A673 (cell line): ENCODE data around the gene ARHGAP40. TPM values are rescaled to one million over a fixed set of nuclear protein-coding genes. Genes with fewer than 3 reads are reported as not detected.

Experiments
- BruUV-seq: library from RNA; stranded (reverse); fragments of 400-500 nt; replicated peaks from 2 replicates; lab custom pipeline; 2021; lab: Mats Ljungman, UMichigan
- CTCF ChIA-PET: fragments of 300-600 bp; sonication (Branson Sonifier 250); formaldehyde crosslinking; loops from one replicate; lab custom pipeline; 2022; ENCODE audit warnings: antibody characterized with exemption; lab: Charles Lee
- POLR2A ChIA-PET: fragments of 300-600 bp; sonication (Branson Sonifier 250); formaldehyde crosslinking; loops from one replicate; lab custom pipeline; 2022; ENCODE audit warnings: antibody characterized with exemption; ENCODE audit not compliant: low non-redundant PET; lab: Charles Lee
- DNase-seq: peaks from one replicate; pipeline ENCODE4 v3.0.0-alpha.2; 2015; ENCODE audit warnings: low spot score
- H3K27ac ChIP-seq: fragments of 200-600 bp; sonication (generic); 2 replicates; pipeline ENCODE4 v1.5.1; 2016; ENCODE audit warnings: mixed run types, low read depth, mild to moderate bottlenecking, mixed read lengths, antibody characterized with exemption, low read length; ENCODE audit not compliant: poor library complexity, severe bottlenecking
- H3K27me3 ChIP-seq: fragments of 200-600 bp; sonication (generic); replicated peaks from 2 replicates; pipeline ENCODE4 v1.6.1; 2017; ENCODE audit warnings: mixed run types, low read depth, mild to moderate bottlenecking, mixed read lengths, antibody characterized with exemption, low read length; ENCODE audit not compliant: insufficient read depth, poor library complexity
- H3K36me3 ChIP-seq: fragments of 200-600 bp; sonication (generic); 2 replicates; pipeline ENCODE4 v1.6.1; 2016; ENCODE audit warnings: mixed run types, mild to moderate bottlenecking, mixed read lengths, antibody characterized with exemption, low read length; ENCODE audit not compliant: insufficient read depth, poor library complexity, severe bottlenecking
- H3K4me1 ChIP-seq: fragments of 200-600 bp; sonication (generic); 2 replicates; pipeline ENCODE4 v1.6.1; 2017; ENCODE audit warnings: mixed run types, mild to moderate bottlenecking, mixed read lengths, antibody characterized with exemption, low read length; ENCODE audit not compliant: insufficient read depth, poor library complexity, severe bottlenecking
- H3K4me3 ChIP-seq: fragments of 200-600 bp; sonication (generic); 2 replicates; pipeline ENCODE4 v1.5.1; 2016; ENCODE audit warnings: low read depth, mixed run types, mild to moderate bottlenecking, mixed read lengths, low read length; ENCODE audit not compliant: poor library complexity, severe bottlenecking
- H3K9me3 ChIP-seq: fragments of 200-600 bp; sonication (generic); 2 replicates; pipeline ENCODE4 v1.6.1; 2016; ENCODE audit warnings: mixed run types, low read depth, mild to moderate bottlenecking, mixed read lengths, antibody characterized with exemption, low read length; ENCODE audit not compliant: poor library complexity, severe bottlenecking
- CTCF ChIP-seq: fragments of 300-800, 200-600 bp; sonication (generic); conservative IDR thresholded peaks from 2 replicates; pipeline ENCODE4 v1.5.1; 2017; ENCODE audit warnings: low read depth, mild to moderate bottlenecking, antibody characterized with exemption, low read length, moderate library complexity, mixed read lengths
- EZH2 ChIP-seq: fragments of 200-600 bp; sonication (generic); IDR thresholded peaks from 2 replicates; pipeline ENCODE4 v1.6.1; 2017; ENCODE audit warnings: borderline replicate concordance, low read depth, mild to moderate bottlenecking, mixed read lengths, antibody characterized with exemption, low read length; ENCODE audit not compliant: poor library complexity, severe bottlenecking
- intact Hi-C: fragments of 100-400 bp; cut with micrococcal nuclease; formaldehyde crosslinking; loops from one replicate; pipeline ENCODE4 v1.10.0; 2022; ENCODE audit not compliant: unreplicated experiment
- total RNA-seq: library from RNA; stranded (reverse); gene quantifications from 2 replicates; pipeline ENCODE4 v1.2.3, GENCODE V29; 2021

The ARHGAP40 gene
- total RNA-seq, 1 experiment from 2014 or later: not detected

GRCh38 chr20:38616457-38616856, 14.8 kb downstream of the ARHGAP40 start:
- H3K27me3 ChIP-seq: peaks cover 23% of the 10 kb centered on the region
- intact Hi-C loops: no loop called here
- no peaks in the 10 kb centered on the region for H3K4me1 ChIP-seq
- TF ChIP-seq EZH2 (no peak), CTCF (no peak)
- no peaks in the 10 kb centered on the region for H3K36me3 ChIP-seq
- no peak overlapping the region for H3K4me3 ChIP-seq
- H3K27ac ChIP-seq: no peak overlapping the region
- DNase-seq: no peak
- H3K9me3 ChIP-seq: no peaks in the 10 kb centered on the region
- POLR2A ChIA-PET: no interaction called here
- no TSS peak for BruUV-seq
- CTCF ChIA-PET: interaction anchor here (1.0 kb wide), 1 partner anchor 12 kb away, joined by 3 read pairs; no protein-coding TSS in a partner anchor

GRCh38 chr20:38617011-38617829, 15.6 kb downstream of the ARHGAP40 start:
- Histone ChIP-seq H3K27me3 (peaks cover 24% of the 10 kb centered on the region), H3K4me3 (no peak overlapping the region), H3K36me3 (no peaks in the 10 kb centered on the region), H3K27ac (no peak overlapping the region), H3K9me3 (no peaks in the 10 kb centered on the region), H3K4me1 (no peaks in the 10 kb centered on the region)
- CTCF ChIA-PET: interaction anchor here (0.7 kb wide), 1 partner anchor 14 kb away, joined by 3 read pairs; no protein-coding TSS in a partner anchor
- intact Hi-C loops: no loop called here
- POLR2A ChIA-PET: no interaction called here
- DNase-seq: no peak
- TF ChIP-seq CTCF: no peak
- TF ChIP-seq EZH2: no peak
- BruUV-seq: no TSS peak

- ChIA-PET POLR2A (no interaction called here), CTCF (interaction anchor here (0.7 kb wide), 1 partner anchor 15 kb away, joined by 3 read pairs; no protein-coding TSS in a partner anchor)
- Histone ChIP-seq H3K27me3 (peaks cover 24% of the 10 kb centered on the region), H3K4me3 (no peak overlapping the region), H3K4me1 (no peaks in the 10 kb centered on the region), H3K9me3 (no peaks in the 10 kb centered on the region), H3K27ac (no peak overlapping the region), H3K36me3 (no peaks in the 10 kb centered on the region)
- no peak for DNase-seq
- intact Hi-C loops: no loop called here
- no peak for TF ChIP-seq EZH2
- no peak for TF ChIP-seq CTCF
- BruUV-seq: no TSS peak
Observed at GRCh38 chr20:38617830-38618196, 16.2 kb downstream of the ARHGAP40 start.
